Activated CD4-positive, alpha-beta T cell treated with anti-CD3 and anti-CD28 coated beads, Interleukin-2, amount 10 ng/mL, durations not matched to agents 7 days and 5 days (primary cell): ENCODE measurements around the gene BNC2. TPM values are rescaled to one million over a fixed set of nuclear protein-coding genes. Genes with fewer than 3 reads are reported as not detected.
"Not testable (repeated sequence)": the region's sequence is repeated elsewhere in the genome, so short reads cannot be mapped to it uniquely, and the experiment has no call there.

Experiments used
- CTCF ChIA-PET: fragments of 350-600 bp; sonication (Branson Sonifier 250); formaldehyde crosslinking; loops from one replicate; lab custom pipeline; 2021; ENCODE audit warnings: antibody characterized with exemption; lab: Charles Lee
- POLR2A ChIA-PET: fragments of 350-600 bp; sonication (Branson Sonifier 250); formaldehyde crosslinking; loops from one replicate; lab custom pipeline; 2021; ENCODE audit warnings: antibody characterized with exemption; lab: Charles Lee
- DNase-seq: peaks from one replicate; pipeline ENCODE4 v3.0.0-alpha.2; 2020
- H3K27ac Mint-ChIP-seq: one replicate; pipeline ENCODE4 v1.8.0; 2021; ENCODE audit warnings: mild to moderate bottlenecking, moderate library complexity, mixed read lengths
- H3K27me3 Mint-ChIP-seq: one replicate; pipeline ENCODE4 v1.8.0; 2021; ENCODE audit warnings: mixed read lengths
- H3K36me3 Mint-ChIP-seq: one replicate; pipeline ENCODE4 v1.8.0; 2021; ENCODE audit warnings: low read depth, mixed read lengths
- H3K4me1 Mint-ChIP-seq: one replicate; pipeline ENCODE4 v1.8.0; 2021; ENCODE audit warnings: mixed read lengths
- H3K4me3 Mint-ChIP-seq: one replicate; pipeline ENCODE4 v1.8.0; 2021; ENCODE audit warnings: mild to moderate bottlenecking, moderate library complexity, mixed read lengths
- H3K9me3 Mint-ChIP-seq: one replicate; pipeline ENCODE4 v1.8.0; 2021; ENCODE audit warnings: mixed read lengths
- total RNA-seq, 2 experiments: library from RNA; stranded (reverse); gene quantifications; one replicate each; pipeline ENCODE4 v1.2.3, GENCODE V29; 2021

The BNC2 gene
- total RNA-seq, 2 experiments from 2014 or later = not detected

DNA sequence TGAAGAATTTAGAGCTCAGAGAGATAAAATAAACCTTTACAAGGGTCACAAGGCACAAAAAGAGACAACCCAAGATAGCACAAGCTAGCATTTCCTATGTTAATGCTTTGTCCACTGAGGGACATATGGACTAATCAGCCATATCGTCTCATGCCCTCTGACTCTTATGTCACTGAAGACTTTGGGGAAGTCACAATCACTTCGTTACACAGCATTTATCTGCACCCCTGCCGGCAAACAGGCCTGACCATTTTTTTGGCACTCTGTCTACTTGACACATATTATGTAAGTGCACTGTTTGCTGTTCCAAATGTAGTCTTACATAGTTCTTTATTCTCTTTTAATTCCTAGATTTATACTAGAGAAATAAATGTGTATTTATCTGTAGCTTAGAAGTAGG is 13.9 kb upstream of the BNC2 start:
- POLR2A ChIA-PET = no interaction called here
- Mint-ChIP-seq H3K36me3 (no peaks in the 10 kb centered on the region), H3K4me3 (no peak overlapping the region), H3K27me3 (no peaks in the 10 kb centered on the region), H3K9me3 (peaks cover 3% of the 10 kb centered on the region), H3K27ac (no peak overlapping the region), H3K4me1 (peaks cover 3% of the 10 kb centered on the region)
- DNase-seq = no peak
- CTCF ChIA-PET = interaction anchor here (0.6 kb wide), 1 partner anchor 687 kb away, joined by 3 read pairs; no protein-coding TSS in a partner anchor

DNA sequence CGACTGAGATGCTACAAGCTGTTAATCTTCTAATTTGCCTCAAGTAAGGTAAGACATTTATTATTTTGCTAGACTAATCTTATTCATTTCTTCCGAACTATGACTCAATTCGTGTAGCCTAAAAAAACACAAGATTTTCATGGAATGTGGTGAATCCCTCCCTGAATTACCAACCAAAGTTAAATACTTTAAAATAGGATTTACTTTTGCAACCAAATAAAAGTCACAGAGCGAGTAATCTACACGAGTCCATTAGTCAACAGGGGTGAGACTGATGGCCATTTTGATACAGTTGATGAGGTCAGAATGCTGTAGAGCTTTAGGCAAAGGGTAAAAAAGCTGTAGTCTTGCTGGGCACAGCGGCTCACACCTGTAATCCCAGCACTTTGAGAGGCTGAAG is 13.1 kb upstream of the BNC2 start:
- CTCF ChIA-PET = interaction anchor here (0.6 kb wide), 1 partner anchor 687 kb away, joined by 3 read pairs; no protein-coding TSS in a partner anchor
- no peak overlapping the region for H3K27ac Mint-ChIP-seq
- no peak overlapping the region for H3K4me3 Mint-ChIP-seq
- peaks cover 3% of the 10 kb centered on the region for H3K9me3 Mint-ChIP-seq
- POLR2A ChIA-PET = no interaction called here
- DNase-seq = no peak
- H3K36me3 Mint-ChIP-seq = no peaks in the 10 kb centered on the region
- no peaks in the 10 kb centered on the region for H3K27me3 Mint-ChIP-seq
- peaks cover 3% of the 10 kb centered on the region for H3K4me1 Mint-ChIP-seq

DNA sequence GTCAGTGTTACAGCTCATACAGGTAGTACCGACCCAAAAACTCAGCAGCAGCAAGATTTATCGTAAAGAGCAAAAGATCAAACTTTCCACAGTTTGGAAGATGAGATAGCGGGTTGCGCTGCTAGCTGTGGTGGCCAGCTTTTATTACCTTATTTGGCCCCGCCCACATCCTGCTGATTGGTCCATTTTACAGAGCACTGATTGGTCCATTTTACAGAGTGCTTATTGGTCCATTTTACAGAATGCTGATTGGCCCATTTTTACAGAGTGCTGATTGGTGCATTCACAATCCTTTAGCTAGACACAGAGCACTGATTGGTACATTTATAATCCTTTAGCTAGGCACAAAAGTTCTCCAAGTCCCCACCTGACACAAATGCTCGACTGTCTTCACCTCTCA is 12.0 kb upstream of the BNC2 start:
- H3K27me3 Mint-ChIP-seq, H3K36me3 Mint-ChIP-seq, H3K27ac Mint-ChIP-seq, H3K9me3 Mint-ChIP-seq, H3K4me1 Mint-ChIP-seq, POLR2A ChIA-PET, H3K4me3 Mint-ChIP-seq, DNase-seq: not testable (repeated sequence)
- CTCF ChIA-PET = interaction anchor here (0.6 kb wide), 1 partner anchor 1209 kb away, joined by 3 read pairs; no protein-coding TSS in a partner anchor

DNA sequence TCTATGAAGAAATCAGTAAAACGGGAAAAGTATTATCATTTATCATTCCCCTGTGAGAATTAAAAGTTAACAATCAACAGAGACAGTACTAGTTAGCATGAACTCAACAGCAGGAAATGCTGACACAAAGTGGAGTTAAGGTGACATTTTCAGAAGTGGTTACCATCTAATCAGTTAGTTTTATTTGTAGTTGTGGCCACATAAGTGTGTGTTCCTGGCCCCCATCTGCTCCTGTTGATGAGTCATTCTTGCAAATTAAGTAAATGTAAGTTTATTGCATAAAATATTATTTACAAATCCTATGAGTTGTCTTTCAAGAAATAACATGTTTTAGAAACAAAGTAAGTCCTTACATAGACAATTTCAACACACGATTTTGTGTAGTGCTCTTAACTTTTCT is 8.9 kb upstream of the BNC2 start:
- no peaks in the 10 kb centered on the region for H3K27me3 Mint-ChIP-seq
- DNase-seq = no peak
- no peaks in the 10 kb centered on the region for H3K4me1 Mint-ChIP-seq
- ChIA-PET POLR2A (no interaction called here), CTCF (no interaction called here)
- no peak overlapping the region for H3K27ac Mint-ChIP-seq
- H3K36me3 Mint-ChIP-seq = no peaks in the 10 kb centered on the region
- H3K9me3 Mint-ChIP-seq = peaks cover 7% of the 10 kb centered on the region
- no peak overlapping the region for H3K4me3 Mint-ChIP-seq

DNA sequence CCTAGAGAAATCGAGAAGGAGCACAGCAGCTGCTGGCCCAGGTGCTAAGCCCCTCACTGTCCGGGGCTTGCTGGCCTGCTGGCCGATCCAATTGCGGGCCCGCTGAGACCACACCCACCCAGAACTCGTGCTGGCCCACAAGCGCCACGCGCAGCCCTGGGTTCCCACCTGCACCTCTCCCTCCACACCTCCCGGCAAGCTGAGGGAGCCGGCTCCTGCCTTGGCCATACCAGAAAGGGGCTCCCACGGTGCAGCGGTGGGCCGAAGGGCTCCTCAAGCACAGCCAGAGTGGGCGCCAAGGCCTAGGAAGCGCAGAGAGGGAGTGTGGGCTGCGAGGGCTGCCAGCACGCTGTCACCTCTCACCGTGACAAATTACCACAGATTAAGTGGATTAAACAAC is 6.8 kb upstream of the BNC2 start:
- Mint-ChIP-seq H3K27ac (no peak overlapping the region), H3K4me1 (no peaks in the 10 kb centered on the region), H3K36me3 (no peaks in the 10 kb centered on the region), H3K27me3 (peaks cover 13% of the 10 kb centered on the region), H3K4me3 (no peak overlapping the region), H3K9me3 (peaks cover 7% of the 10 kb centered on the region)
- no peak for DNase-seq
- CTCF ChIA-PET = no interaction called here
- POLR2A ChIA-PET = no interaction called here

DNA sequence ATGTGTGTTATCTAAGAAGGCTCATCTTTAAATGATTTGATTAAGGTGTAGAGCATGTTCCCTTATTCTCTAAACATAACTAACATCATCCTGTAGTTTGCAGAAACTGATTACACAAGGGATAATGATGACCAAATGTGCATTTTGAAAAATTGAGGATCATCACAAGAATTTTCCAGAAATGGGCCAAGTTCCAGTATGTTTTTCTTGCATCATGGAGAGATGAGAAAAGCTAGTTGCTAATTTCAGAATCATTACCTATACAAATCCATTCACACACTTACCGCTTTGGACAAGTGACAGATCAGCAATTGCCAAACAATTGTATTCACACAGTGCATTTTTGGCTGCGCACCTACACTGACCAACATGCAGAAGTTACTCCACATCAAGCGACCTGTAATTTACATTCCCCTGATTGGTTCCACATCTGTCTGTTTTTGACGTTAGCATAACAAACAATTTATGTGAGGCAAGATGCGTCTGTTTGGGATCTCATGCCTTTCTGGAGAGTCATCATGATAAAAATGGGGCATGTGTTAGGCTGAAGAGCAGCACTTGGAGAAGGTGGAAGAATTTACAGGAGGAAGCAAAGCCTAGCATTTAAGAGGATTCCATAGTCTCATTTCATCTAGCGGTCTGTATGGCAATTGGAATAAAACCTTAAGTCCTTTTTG is 2.8 kb upstream of the BNC2 start:
- Mint-ChIP-seq H3K27me3 (peaks cover 42% of the 10 kb centered on the region), H3K4me1 (peaks cover 5% of the 10 kb centered on the region), H3K9me3 (peaks cover 4% of the 10 kb centered on the region), H3K27ac (no peak overlapping the region), H3K4me3 (no peak overlapping the region), H3K36me3 (no peaks in the 10 kb centered on the region)
- POLR2A ChIA-PET = no interaction called here
- CTCF ChIA-PET = no interaction called here
- DNase-seq = no peak

DNA sequence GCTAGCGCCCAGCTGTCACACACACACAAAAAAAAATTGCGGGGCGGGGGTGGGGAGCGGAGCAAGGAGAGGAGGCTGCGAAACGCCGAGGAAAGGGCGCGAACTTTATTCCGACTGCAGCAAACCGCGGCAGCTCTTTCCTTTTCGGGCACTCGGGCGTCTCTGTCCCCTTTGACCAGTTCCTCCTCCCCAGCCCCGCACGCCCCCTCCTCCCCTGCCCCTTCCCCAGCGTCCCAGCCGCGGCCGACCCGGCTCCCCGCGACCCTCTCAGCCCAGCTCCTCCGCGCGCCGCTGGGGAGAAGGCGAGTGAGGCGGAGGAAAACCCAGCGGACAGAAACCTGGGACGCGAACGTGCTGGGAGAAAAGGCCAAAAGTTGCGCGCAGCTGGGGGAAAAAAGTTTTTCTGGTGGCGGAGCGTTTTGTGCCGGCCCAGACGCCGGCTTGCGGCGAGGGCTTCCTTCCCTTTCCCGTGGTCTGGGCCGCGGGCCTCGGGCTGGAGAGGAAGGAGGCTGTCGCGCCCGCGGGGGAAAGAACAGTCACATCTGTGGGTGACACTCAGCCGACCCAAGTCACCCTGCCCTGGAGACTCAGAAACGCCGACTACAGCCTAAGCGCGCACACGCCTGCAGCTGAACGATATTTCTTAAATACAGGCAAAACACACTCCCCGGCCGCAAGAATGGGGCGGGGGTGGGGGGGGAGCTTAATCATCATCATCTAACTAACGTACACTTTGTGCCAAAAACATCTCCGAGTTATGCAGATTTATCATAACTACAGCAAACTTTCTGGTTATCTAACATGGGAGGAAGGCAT is 1.1 kb upstream of the BNC2 start:
- Mint-ChIP-seq H3K36me3 (no peaks in the 10 kb centered on the region), H3K4me1 (peaks cover 5% of the 10 kb centered on the region), H3K4me3 (peak overlapping the region; percentile 20), H3K27ac (no peak overlapping the region), H3K27me3 (peaks cover 48% of the 10 kb centered on the region), H3K9me3 (peaks cover 2% of the 10 kb centered on the region)
- CTCF ChIA-PET = interaction anchor here (0.6 kb wide), 1 partner anchor 986 kb away, joined by 3 read pairs; no protein-coding TSS in a partner anchor
- DNase-seq = no peak
- POLR2A ChIA-PET = no interaction called here

DNA sequence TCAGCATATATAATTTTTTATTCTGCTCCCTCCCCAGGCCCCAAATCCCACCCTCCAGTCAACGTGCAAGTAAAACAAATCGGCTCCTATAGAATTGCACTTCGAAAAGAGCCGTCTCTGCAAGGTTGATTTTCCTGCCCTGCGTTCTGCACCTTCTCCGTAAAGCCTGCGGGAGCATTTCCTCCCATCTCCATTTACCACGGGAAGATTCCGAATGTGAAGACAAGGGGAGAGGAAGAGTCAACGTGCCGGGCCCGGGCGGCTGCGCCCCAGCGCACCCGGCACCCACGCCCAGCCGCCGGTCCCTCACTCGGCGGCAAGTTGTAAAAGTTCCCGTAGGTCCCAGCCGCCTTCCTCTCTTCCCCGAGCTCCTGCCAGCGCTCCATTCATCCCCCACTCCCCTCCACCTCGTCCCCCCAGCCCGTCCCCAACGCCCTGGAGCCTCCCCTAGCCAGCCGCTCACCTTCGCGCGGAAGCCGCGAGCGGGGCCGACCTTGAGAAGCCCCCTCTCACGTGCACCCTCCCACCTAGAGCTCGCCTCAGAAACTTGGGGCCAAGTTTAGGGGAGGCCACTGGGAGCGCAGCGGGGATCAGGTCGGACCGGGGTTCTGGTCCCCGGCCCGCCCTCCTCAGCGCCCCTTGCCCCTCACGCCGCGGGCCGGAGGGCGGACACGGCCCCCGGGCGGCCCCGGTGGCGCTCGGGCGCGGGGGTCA is 431 bp downstream of the BNC2 start:
- no peaks in the 10 kb centered on the region for H3K9me3 Mint-ChIP-seq
- no peak for DNase-seq
- H3K27me3 Mint-ChIP-seq = peaks cover 48% of the 10 kb centered on the region
- POLR2A ChIA-PET = no interaction called here
- H3K36me3 Mint-ChIP-seq = no peaks in the 10 kb centered on the region
- no peak overlapping the region for H3K27ac Mint-ChIP-seq
- peaks cover 5% of the 10 kb centered on the region for H3K4me1 Mint-ChIP-seq
- no peak overlapping the region for H3K4me3 Mint-ChIP-seq
- CTCF ChIA-PET = no interaction called here

DNA sequence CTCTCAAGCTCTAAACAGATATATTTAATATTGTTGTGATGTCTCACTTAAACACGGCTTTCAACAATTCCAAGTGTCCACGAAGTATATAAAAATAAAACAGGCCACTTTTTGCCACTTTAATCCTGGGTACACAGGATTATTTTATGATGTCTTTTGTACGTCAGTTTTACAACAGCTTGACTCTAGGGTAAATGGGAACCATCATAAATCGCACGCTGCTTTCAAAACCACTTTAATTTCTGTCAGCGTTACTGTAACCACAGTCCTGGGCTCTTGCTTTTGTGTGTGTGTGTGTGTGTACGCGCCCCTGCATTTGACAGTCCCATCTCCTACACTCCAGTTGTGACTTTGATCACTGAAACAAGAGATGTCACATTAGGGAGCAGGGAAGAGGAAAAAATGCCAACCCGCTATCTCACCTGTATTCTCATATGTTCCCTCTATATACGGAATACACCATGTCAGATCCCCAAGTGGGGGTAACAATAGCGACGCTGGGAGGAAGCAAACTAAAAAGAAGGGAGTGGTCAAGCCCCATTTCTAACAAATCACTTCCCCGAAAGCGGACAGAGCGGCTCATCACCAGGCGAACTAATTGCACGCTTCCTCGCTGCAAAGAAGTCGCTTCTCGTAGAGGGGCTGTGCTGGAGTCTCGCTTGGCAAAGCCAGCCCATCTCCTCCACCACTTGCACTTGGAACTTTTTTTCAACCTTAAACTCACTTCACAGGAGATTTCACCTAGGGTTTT is 1.2 kb downstream of the BNC2 start:
- ChIA-PET POLR2A (no interaction called here), CTCF (no interaction called here)
- DNase-seq = no peak
- H3K27ac Mint-ChIP-seq = peak overlapping the region; percentile 31
- peaks cover 48% of the 10 kb centered on the region for H3K27me3 Mint-ChIP-seq
- no peaks in the 10 kb centered on the region for H3K9me3 Mint-ChIP-seq
- H3K36me3 Mint-ChIP-seq = no peaks in the 10 kb centered on the region
- H3K4me1 Mint-ChIP-seq = peaks cover 5% of the 10 kb centered on the region
- H3K4me3 Mint-ChIP-seq = no peak overlapping the region

DNA sequence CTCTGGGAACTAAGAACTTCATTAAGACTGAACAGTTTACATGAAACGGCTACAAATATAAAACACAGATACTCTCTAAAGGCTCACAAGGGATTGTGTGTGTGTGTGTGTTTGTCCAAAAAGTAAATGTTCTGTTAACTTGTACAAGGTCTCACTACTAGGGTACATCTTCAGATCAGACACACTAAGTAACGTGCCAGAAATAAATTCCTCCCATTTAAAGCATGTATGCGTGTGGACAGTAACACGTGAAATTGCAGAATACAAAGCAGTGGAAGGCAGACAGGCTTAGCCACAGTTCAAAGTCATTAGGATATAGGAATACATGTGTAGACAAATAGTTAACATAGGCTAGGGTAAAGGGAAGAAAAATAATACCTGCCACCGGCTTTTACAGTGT is 1.8 kb downstream of the BNC2 start:
- no peak for DNase-seq
- H3K9me3 Mint-ChIP-seq = no peaks in the 10 kb centered on the region
- H3K27ac Mint-ChIP-seq = no peak overlapping the region
- CTCF ChIA-PET = no interaction called here
- H3K4me3 Mint-ChIP-seq = no peak overlapping the region
- peaks cover 45% of the 10 kb centered on the region for H3K27me3 Mint-ChIP-seq
- H3K36me3 Mint-ChIP-seq = no peaks in the 10 kb centered on the region
- POLR2A ChIA-PET = no interaction called here
- H3K4me1 Mint-ChIP-seq = peaks cover 5% of the 10 kb centered on the region

DNA sequence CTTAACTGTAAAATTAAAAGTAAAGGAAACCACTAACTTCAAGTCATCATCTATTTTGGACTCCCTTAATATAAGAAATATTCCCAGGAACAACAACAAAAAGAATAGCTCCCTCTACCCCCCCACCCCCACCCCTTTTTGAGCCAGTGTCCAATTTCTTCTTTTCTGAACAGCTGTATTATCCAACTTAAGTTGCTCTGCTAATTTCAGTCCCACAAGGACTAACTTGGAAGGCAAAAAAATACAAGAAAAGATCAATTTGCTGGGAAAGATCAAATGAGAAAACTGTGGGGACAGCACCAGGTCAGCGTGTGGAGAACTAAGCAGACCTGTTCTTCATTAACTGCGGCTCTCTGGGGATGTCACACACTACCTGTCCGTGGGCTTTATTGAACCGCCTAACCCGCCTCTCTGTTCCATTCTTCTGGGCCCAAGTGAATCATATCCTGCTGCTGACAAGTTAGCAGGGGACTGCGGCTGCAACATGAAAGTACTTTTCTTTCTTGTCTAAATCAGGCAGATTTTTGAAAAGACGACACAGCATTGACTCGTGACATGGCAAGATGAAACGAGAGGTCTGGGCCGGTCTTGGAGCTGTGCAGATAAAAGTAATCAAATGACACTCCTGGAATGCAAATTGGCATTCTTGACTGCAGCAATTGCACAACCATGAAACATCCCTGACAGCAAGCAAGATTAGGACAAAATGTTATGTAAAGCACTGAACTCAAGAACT is 2.7 kb downstream of the BNC2 start:
- Mint-ChIP-seq H3K4me3 (no peak overlapping the region), H3K4me1 (peaks cover 5% of the 10 kb centered on the region), H3K9me3 (no peaks in the 10 kb centered on the region), H3K27me3 (peaks cover 37% of the 10 kb centered on the region), H3K36me3 (no peaks in the 10 kb centered on the region), H3K27ac (no peak overlapping the region)
- CTCF ChIA-PET = no interaction called here
- POLR2A ChIA-PET = no interaction called here
- DNase-seq = no peak

DNA sequence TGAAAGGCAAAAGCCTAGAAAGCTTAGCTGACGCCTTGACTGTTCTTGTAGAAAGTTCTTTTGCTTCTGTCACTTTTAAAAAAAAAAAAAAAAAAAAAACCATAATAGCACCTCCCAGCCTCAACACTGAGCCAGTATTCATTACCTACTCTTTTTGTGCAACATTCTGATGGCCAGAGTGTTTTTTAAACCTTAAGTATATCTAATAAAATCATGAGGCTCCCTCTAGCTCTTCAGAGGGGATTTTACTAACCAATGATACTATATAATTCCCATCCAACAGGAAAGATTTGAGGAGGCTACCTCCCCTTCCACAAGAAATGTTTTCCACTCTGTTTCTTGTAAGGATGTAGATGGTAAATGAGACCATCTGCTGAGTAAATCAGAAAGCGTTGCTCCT is 3.9 kb downstream of the BNC2 start:
- no peak for DNase-seq
- ChIA-PET CTCF (no interaction called here), POLR2A (no interaction called here)
- Mint-ChIP-seq H3K9me3 (no peaks in the 10 kb centered on the region), H3K4me3 (no peak overlapping the region), H3K36me3 (no peaks in the 10 kb centered on the region), H3K27me3 (peaks cover 28% of the 10 kb centered on the region), H3K27ac (no peak overlapping the region), H3K4me1 (peaks cover 3% of the 10 kb centered on the region)
